GM21528 (cell line): Measurements from ENCODE around the gene SLC2A3.
"Not testable (repeated sequence)": the region's sequence is repeated elsewhere in the genome, so short reads cannot be mapped to it uniquely, and the experiment has no call there.

ENCODE experiments used
- ATAC-seq: cut with Tn5 transposase; IDR thresholded peaks from one replicate; pipeline ENCODE4 v1.9.1; 2021; ENCODE audit warnings: mild to moderate bottlenecking, moderate library complexity; ENCODE audit not compliant: unreplicated experiment, low FRiP score

Gene SLC2A3

DNA sequence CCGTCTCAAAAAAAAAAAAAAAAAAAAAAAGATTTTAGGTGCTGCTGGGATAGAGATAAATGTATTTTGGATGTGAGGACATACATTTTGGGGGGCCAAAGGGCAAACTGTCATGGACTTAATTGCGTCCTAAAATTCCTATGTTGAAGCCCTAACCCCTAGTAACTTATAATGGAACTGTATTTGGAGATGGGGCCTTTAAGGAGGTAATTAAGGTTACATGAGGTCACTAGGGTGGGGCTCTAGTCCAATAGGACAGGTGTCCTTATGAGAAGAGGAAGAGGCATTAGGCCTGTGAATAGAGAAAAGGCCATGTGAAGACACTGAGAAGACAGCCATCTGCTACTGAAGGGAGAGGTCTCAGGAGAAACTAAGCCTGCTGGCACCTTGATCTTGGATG is 17.9 kb upstream of the SLC2A3 start:
- ATAC-seq, result not testable (repeated sequence)

DNA sequence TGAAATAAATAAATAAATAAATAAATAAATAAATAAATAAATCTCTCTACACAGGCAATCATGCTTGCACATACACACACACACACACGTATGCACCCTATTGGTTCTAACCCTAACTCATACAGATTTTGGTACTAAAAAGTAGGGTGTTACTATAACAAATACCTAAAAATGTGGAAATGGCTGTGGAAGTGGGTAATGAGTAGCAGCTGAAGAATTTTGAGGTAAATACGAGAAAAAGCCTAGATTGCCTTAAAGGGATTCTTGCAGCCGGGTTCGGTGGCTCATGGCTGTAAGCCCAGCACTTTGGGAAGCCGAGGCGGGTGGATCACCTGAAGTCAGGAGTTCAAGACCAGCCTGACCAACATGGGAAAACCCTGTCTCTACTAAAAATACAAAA is 15.7 kb upstream of the SLC2A3 start:
- ATAC-seq, result no peak

- not testable (repeated sequence) for ATAC-seq
Observed at GRCh38 chr12:7950230-7950943, 14.4 kb upstream of the SLC2A3 start.

DNA sequence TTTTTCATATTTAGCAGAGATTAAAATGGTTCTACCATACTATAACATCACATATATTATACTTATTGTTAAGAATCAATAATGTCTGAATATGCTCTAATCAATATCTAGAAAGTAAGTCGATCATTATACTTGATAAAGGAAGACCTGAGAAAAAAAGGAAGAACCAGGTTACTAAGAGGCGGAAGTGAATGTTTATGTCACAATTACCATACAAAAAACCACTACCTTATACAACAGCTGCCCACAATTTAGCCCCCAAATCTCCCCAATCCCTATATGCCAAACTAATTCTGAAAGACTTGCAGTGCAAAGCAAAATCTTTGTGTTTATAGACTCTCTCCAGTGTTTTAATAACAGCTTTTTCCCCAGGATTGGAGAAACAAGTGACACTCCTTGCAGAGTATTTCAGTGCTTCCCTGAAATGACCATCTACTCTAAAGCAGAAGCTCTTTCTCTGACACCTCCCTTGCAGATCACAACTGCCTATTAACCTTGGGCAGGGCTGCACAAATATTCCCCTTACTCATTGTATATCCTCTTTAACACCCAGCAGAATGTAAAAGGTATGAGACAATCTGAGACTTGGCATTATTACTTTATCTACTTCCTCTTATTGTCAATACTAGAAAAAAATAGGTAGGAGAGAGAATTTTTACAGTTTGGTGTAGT is 12.7 kb upstream of the SLC2A3 start:
- no peak for ATAC-seq

GRCh38 chr12:7947011-7947410 is 11.0 kb upstream of the SLC2A3 start:
- no peak for ATAC-seq

GRCh38 chr12:7944760-7945159 is 8.8 kb upstream of the SLC2A3 start:
- not testable (repeated sequence) for ATAC-seq

- ATAC-seq, result no peak
Observed at GRCh38 chr12:7940906-7941305, 4.9 kb upstream of the SLC2A3 start.

GRCh38 chr12:7937833-7938506 is 2.0 kb upstream of the SLC2A3 start:
- no peak for ATAC-seq

GRCh38 chr12:7934889-7935492 is 996 bp downstream of the SLC2A3 start:
- ATAC-seq, result no peak

GRCh38 chr12:7934091-7934888 is 1.7 kb downstream of the SLC2A3 start:
- no peak for ATAC-seq

- ATAC-seq, result no peak
Observed at GRCh38 chr12:7933255-7933726, 2.7 kb downstream of the SLC2A3 start.

DNA sequence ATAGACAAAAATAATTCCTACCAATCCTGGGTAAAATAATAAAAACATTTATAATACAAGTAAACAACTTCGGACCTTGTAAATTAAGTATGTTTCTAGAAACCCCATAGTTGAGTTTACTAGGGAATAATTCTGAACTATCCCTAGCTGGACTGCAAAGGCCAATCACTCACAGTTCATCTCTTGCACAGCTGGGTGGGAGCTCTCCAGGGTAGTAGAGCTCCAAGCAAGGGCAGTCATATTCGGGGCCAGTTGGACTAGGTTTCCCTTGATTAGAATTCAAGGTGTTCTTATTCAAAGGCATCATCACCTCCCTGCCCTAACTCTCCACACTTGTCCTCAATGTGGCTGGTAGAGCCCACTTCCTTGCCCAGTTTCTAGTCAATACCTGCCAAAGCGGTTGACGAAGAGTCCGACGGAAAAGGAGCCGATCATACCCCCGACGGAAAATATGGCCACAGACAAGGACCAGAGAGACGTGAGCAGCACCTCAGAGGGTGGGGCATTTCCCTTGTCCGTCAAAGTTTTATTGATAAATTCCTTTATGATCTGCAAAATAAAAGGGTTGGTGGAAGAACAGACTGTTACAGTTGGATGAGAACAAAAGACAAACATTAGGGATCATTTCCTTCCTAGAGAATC is 3.3 kb downstream of the SLC2A3 start:
- not testable (repeated sequence) for ATAC-seq

DNA sequence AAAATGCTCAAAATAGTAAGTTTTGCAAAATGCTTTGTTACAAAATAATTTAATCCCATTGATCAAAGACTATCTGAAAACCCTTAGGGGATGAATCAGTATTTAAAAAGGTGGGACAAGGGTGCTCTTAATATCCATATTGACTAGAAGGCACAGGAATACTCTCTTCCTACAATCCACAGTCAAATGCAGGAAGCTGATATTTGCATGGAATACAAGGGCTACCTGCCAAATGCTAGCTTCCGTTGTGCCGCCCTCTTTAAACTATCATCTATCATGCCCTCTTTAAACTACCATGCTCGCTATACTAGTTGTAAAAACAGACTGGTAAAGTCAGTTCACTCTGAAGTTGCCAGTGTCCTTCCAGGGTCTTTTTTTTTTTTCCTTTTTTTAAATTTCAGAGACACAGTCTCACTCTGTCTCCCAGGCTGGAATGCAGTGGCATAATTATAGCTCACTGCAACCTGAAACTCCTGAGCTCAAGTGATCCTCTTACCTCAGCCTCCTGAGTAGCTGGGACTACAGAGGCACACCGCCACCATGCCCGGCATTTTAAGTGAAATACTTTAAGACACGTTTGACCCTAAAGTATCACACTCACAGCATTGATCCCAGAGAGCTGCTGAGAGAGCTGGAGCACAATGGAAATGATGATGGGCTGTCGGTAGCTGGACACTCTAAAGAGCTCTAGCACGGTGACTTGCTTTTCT is 6.7 kb downstream of the SLC2A3 start:
- ATAC-seq, result no peak

DNA sequence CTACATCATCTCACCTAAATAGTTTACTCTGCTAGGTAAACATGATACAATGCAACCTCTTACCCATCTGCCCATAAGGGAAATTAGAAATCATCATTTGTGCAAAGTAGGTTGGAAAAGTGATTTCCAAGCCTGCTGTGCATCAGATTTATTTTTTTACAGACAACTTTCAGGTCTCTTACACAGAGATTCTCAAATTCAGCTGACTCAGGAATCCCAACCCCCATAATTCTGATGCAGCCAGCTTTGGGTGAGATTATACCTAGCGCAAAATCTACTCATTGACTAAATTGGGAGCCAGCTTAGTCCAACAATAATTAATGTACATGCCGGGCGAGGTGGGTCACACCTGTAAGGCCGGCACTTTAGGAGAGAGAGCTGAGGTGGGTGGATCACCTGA is 8.5 kb downstream of the SLC2A3 start:
- ATAC-seq, result no peak

GRCh38 chr12:7926068-7926666 is 9.8 kb downstream of the SLC2A3 start:
- not testable (repeated sequence) for ATAC-seq

DNA sequence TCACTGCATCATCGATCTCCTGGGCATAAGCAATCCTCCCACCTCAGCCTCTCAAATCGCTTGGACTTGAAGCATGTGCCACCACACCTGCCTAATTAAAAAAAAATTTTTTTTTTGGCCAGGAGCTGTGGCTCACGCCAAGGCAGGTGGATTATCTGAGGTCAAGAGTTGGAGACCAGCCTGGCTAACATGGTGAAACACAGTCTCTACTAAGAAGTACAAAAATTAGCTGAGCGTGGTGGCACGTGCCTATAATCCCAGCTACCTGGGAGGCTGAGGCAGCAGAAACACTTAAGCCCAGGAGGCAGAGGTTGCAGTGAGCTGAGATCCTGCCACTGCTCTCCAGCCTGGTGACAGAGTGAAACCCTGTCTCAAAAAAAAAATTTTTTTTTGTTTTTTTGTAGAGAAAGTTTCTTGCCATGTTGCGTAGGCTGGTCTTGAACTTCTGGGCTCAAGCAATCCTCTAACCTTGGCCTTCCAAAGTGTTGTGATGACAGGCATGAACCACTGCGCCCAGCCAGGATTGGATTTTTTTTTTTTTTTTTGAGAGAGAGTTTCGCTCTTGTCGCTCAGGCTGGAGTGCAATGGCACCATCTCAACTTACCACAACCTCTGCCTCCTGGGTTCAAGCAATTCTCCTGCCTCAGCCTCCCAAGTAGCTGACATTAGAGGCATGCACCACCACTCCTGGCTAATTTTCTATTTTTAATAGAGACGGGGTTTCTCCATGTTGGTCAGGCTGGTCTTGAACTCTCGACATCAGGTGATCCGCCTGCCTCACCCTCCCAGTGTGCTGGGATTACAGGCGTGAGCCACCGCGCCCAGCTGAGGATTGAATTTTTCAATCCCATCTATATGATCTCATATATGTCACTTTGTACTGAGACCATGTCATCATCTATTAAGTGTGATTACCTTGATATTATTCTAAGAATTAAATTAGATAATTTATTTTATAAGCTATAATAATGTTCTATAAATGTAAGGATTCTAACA is 12.4 kb downstream of the SLC2A3 start:
- ATAC-seq, result no peak

DNA sequence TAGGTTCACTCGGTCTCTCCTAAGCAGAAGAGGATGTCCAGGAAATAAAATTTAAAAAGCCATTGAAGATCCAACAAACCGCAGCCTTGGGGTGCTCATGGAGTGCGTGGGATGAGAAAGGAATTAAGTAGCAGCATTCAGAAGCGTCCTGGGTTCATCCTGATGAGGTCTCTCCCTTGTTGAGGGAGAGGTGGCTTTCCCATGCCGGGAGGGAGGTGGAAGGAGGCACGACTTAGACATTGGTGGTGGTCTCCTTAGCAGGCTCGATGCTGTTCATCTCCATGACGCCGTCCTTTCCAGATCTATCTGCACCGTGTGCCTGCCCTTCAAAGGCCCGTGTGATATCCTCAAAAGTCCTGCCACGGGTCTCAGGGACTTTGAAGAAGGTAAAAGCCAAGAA is 14.8 kb downstream of the SLC2A3 start:
- not testable (repeated sequence) for ATAC-seq

- not testable (repeated sequence) for ATAC-seq
Observed at GRCh38 chr12:7918268-7918590, 17.8 kb downstream of the SLC2A3 start.
